ENCODE results near the gene LIN7C.

The LIN7C gene

GRCh38 chr11:27552341-27552740 lies 45.8 kb upstream of the LIN7C start:
- Histone ChIP-seq H3K79me2 (ENCODE audit: insufficient read depth, low read length) (no peaks in the 10 kb centered on the region), H3K27me3 (ENCODE audit: insufficient read depth, low read length, poor library complexity, severe bottlenecking) (no peaks in the 10 kb centered on the region), H3K9me2 (replicated peaks; ENCODE audit: low read depth, low read length) (no peaks in the 10 kb centered on the region), H3K4me1 (ENCODE audit: insufficient read depth, low read length, poor library complexity, severe bottlenecking) (no peaks in the 10 kb centered on the region), H2AFZ (ENCODE audit: low read length) (no peak overlapping the region), H3F3A (ENCODE audit: low read depth) (no peaks in the 10 kb centered on the region), H3K9me3 (ENCODE audit: insufficient read depth, low read depth, low read length) (no peaks in the 10 kb centered on the region), H3K36me3 (ENCODE audit: insufficient read depth, low read length) (no peaks in the 10 kb centered on the region), H3K4me3 (ENCODE audit: low read length, poor library complexity, severe bottlenecking) (no peak overlapping the region), H3K4me2 (ENCODE audit: low read depth, low read length, poor library complexity, severe bottlenecking) (no peak overlapping the region), H4K20me1 (ENCODE audit: insufficient read depth, low read length, poor library complexity, severe bottlenecking) (no peaks in the 10 kb centered on the region), H3K9ac (ENCODE audit: low read depth, low read length, poor library complexity, severe bottlenecking) (no peak overlapping the region)
- TF ChIP-seq CTCF (conservative IDR thresholded peaks at IDR 0.05; ENCODE audit: low read length) = no peak
- no peak for TF ChIP-seq EZH2phosphoT487 (IDR thresholded peaks at IDR 0.05; ENCODE audit: borderline replicate concordance)

- no peaks in the 10 kb centered on the region for H3K27me3 ChIP-seq (ENCODE audit: insufficient read depth, low read length, poor library complexity, severe bottlenecking)
- no peaks in the 10 kb centered on the region for H3K9me2 ChIP-seq (replicated peaks; ENCODE audit: low read depth, low read length)
- H3K9me3 ChIP-seq (ENCODE audit: insufficient read depth, low read depth, low read length) = no peaks in the 10 kb centered on the region
- H3K79me2 ChIP-seq (ENCODE audit: insufficient read depth, low read length) = no peaks in the 10 kb centered on the region
- no peaks in the 10 kb centered on the region for H3F3A ChIP-seq (ENCODE audit: low read depth)
- no peaks in the 10 kb centered on the region for H3K4me1 ChIP-seq (ENCODE audit: insufficient read depth, low read length, poor library complexity, severe bottlenecking)
- H3K4me3 ChIP-seq (ENCODE audit: low read length, poor library complexity, severe bottlenecking) = no peak overlapping the region
- TF ChIP-seq CTCF (conservative IDR thresholded peaks at IDR 0.05; ENCODE audit: low read length) (no peak), EZH2phosphoT487 (IDR thresholded peaks at IDR 0.05; ENCODE audit: borderline replicate concordance) (no peak)
- no peak overlapping the region for H3K4me2 ChIP-seq (ENCODE audit: low read depth, low read length, poor library complexity, severe bottlenecking)
- no peaks in the 10 kb centered on the region for H4K20me1 ChIP-seq (ENCODE audit: insufficient read depth, low read length, poor library complexity, severe bottlenecking)
- no peak overlapping the region for H3K9ac ChIP-seq (ENCODE audit: low read depth, low read length, poor library complexity, severe bottlenecking)
- H3K36me3 ChIP-seq (ENCODE audit: insufficient read depth, low read length) = no peaks in the 10 kb centered on the region
- no peak overlapping the region for H2AFZ ChIP-seq (ENCODE audit: low read length)
Observed at GRCh38 chr11:27551127-27551526, 44.6 kb upstream of the LIN7C start.

GRCh38 chr11:27545946-27546345 lies 39.4 kb upstream of the LIN7C start:
- H3K79me2 ChIP-seq (ENCODE audit: insufficient read depth, low read length) = no peaks in the 10 kb centered on the region
- H3K4me2 ChIP-seq (ENCODE audit: low read depth, low read length, poor library complexity, severe bottlenecking) = no peak overlapping the region
- H3K27me3 ChIP-seq (ENCODE audit: insufficient read depth, low read length, poor library complexity, severe bottlenecking) = no peaks in the 10 kb centered on the region
- no peak overlapping the region for H3K9ac ChIP-seq (ENCODE audit: low read depth, low read length, poor library complexity, severe bottlenecking)
- H3K9me3 ChIP-seq (ENCODE audit: insufficient read depth, low read depth, low read length) = no peaks in the 10 kb centered on the region
- H3K9me2 ChIP-seq (replicated peaks; ENCODE audit: low read depth, low read length) = no peaks in the 10 kb centered on the region
- no peaks in the 10 kb centered on the region for H3K36me3 ChIP-seq (ENCODE audit: insufficient read depth, low read length)
- TF ChIP-seq EZH2phosphoT487 (IDR thresholded peaks at IDR 0.05; ENCODE audit: borderline replicate concordance) (no peak), CTCF (conservative IDR thresholded peaks at IDR 0.05; ENCODE audit: low read length) (no peak)
- no peaks in the 10 kb centered on the region for H4K20me1 ChIP-seq (ENCODE audit: insufficient read depth, low read length, poor library complexity, severe bottlenecking)
- no peaks in the 10 kb centered on the region for H3K4me1 ChIP-seq (ENCODE audit: insufficient read depth, low read length, poor library complexity, severe bottlenecking)
- no peak overlapping the region for H3K4me3 ChIP-seq (ENCODE audit: low read length, poor library complexity, severe bottlenecking)
- no peaks in the 10 kb centered on the region for H3F3A ChIP-seq (ENCODE audit: low read depth)
- H2AFZ ChIP-seq (ENCODE audit: low read length) = no peak overlapping the region

Measured in Loucy (cell line).